Activated CD4-positive, alpha-beta T cell treated with anti-CD3 and anti-CD28 coated beads for 4 hours (primary cell): ENCODE data around the gene PCDHB5.
"Not testable (repeated sequence)": the region's sequence is repeated elsewhere in the genome, so short reads cannot be mapped to it uniquely, and the experiment has no call there.

Experiments used
- DNase-seq, 2 donors: peaks; one replicate each; pipeline ENCODE4 v3.0.0-alpha.2; 2020

PCDHB5 gene

GRCh38 chr5:141135030-141135717, at the start of gene PCDHB5:
TSS of gene PCDHB5 (plus strand) at chr5:141135206. CDS start at chr5:141135435, 229 bp downstream.
- no peak for DNase-seq

GRCh38 chr5:141094481-141095262, 40.3 kb upstream of the PCDHB5 start, which contains the start of gene PCDHB2:
TSS of gene PCDHB2 (plus strand) at chr5:141094615. CDS start at chr5:141094791, 176 bp downstream.
- DNase-seq, result no peak

- no peak for DNase-seq
Observed at GRCh38 chr5:141095263-141095641, 39.8 kb upstream of the PCDHB5 start.

- not testable (repeated sequence) for DNase-seq
Observed at GRCh38 chr5:141096181-141096580, 38.8 kb upstream of the PCDHB5 start.

GRCh38 chr5:141096586-141096985, 38.4 kb upstream of the PCDHB5 start:
- not testable (repeated sequence) for DNase-seq

GRCh38 chr5:141100243-141100805, 34.7 kb upstream of the PCDHB5 start, which contains the start of gene PCDHB3:
TSS of gene PCDHB3 (plus strand) at chr5:141100473. CDS start at chr5:141100650, 177 bp downstream.
- DNase-seq, result no peak

- no peak for DNase-seq
Observed at GRCh38 chr5:141101059-141101458, 33.9 kb upstream of the PCDHB5 start.

- not testable (repeated sequence) for DNase-seq
Observed at GRCh38 chr5:141102070-141102469, 32.9 kb upstream of the PCDHB5 start.

- DNase-seq, result not testable (repeated sequence)
Observed at GRCh38 chr5:141102471-141102870, 32.5 kb upstream of the PCDHB5 start.

GRCh38 chr5:141105350-141105749, 29.7 kb upstream of the PCDHB5 start:
- DNase-seq, result no peak

- DNase-seq, result no peak
Observed at GRCh38 chr5:141119250-141119649, 15.8 kb upstream of the PCDHB5 start.

- DNase-seq, result no peak
Observed at GRCh38 chr5:141121563-141121962, 13.4 kb upstream of the PCDHB5 start, which contains the start of gene PCDHB4. TSS of gene PCDHB4 (plus strand) at chr5:141121818. CDS start at chr5:141121999, 181 bp downstream.

GRCh38 chr5:141121985-141122384, 13.0 kb upstream of the PCDHB5 start:
- no peak for DNase-seq

GRCh38 chr5:141123396-141124135, 11.4 kb upstream of the PCDHB5 start:
- not testable (repeated sequence) for DNase-seq

- no peak for DNase-seq
Observed at GRCh38 chr5:141127305-141127704, 7.7 kb upstream of the PCDHB5 start.

GRCh38 chr5:141135718-141136266, 786 bp downstream of the PCDHB5 start:
- DNase-seq, result no peak

- not testable (repeated sequence) for DNase-seq
Observed at GRCh38 chr5:141137346-141137745, 2.3 kb downstream of the PCDHB5 start.

- DNase-seq, result no peak
Observed at GRCh38 chr5:141149812-141150211, 14.8 kb downstream of the PCDHB5 start, which contains the start of gene PCDHB6. TSS of gene PCDHB6 (plus strand) at chr5:141150057. CDS start at chr5:141150258, 201 bp downstream.

- DNase-seq, result no peak
Observed at GRCh38 chr5:141150224-141150992, 15.4 kb downstream of the PCDHB5 start.

GRCh38 chr5:141150993-141151325, 16.0 kb downstream of the PCDHB5 start:
- no peak for DNase-seq

GRCh38 chr5:141151632-141152031, 16.6 kb downstream of the PCDHB5 start:
- DNase-seq, result not testable (repeated sequence)

- not testable (repeated sequence) for DNase-seq
Observed at GRCh38 chr5:141152096-141152495, 17.1 kb downstream of the PCDHB5 start.
